Endothelial cell of umbilical vein (primary cell): ENCODE results near the gene DUSP18. TPM values are rescaled to one million over a fixed set of nuclear protein-coding genes. Genes with fewer than 3 reads are reported as not detected.

Source experiments
- BruUV-seq: library from RNA; stranded (reverse); fragments of 400-500 nt; replicated peaks from 2 replicates; lab custom pipeline; 2021; lab: Mats Ljungman, UMichigan
- CTCF ChIA-PET: fragments of 300-600, 350-600 bp; sonication (Branson Sonifier 250); formaldehyde crosslinking; loops from one replicate; lab custom pipeline; 2021; ENCODE audit warnings: antibody characterized with exemption, inconsistent platforms; lab: Charles Lee
- POLR2A ChIA-PET: fragments of 300-600, 350-600 bp; sonication (Branson Sonifier 250); formaldehyde crosslinking; loops from one replicate; lab custom pipeline; 2021; ENCODE audit warnings: antibody characterized with exemption, inconsistent platforms; lab: Charles Lee
- DNase-seq: peaks from one replicate; pipeline ENCODE4 v3.0.0-alpha.2; 2011; ENCODE audit warnings: low read depth, low spot score
- FAIRE-seq: peaks from 2 replicates; lab custom pipeline; 2011; peaks lifted over from hg19 to GRCh38; lab: Jason Lieb, UNC
- H2AFZ ChIP-seq: 2 replicates; pipeline ENCODE4 v1.6.0; 2012; ENCODE audit warnings: low read depth, low read length, control low read depth, inconsistent platforms
- H3K27ac ChIP-seq: 2 replicates; pipeline ENCODE4 v1.5.1; 2011; ENCODE audit warnings: low read depth, mild to moderate bottlenecking, control low read depth, low read length, moderate library complexity; ENCODE audit not compliant: insufficient read depth
- H3K27me3 ChIP-seq, 2 experiments: 2 replicates each; pipeline versions ENCODE4 v1.6.0 to v1.6.1; 2011; ENCODE audit warnings: low read length in 2 of 2, mixed read lengths in 1 of 2; ENCODE audit not compliant: control insufficient read depth in 2 of 2, insufficient read depth in 2 of 2
- H3K36me3 ChIP-seq, 2 experiments: 2 replicates in 1 of 2; 3 replicates in 1 of 2; pipeline ENCODE4 v1.5.1; 2011; ENCODE audit warnings: low read length in 2 of 2, mild to moderate bottlenecking in 1 of 2, moderate library complexity in 1 of 2; ENCODE audit not compliant: control insufficient read depth in 2 of 2, insufficient read depth in 2 of 2; ENCODE audit errors: extremely low read depth in 1 of 2
- H3K4me1 ChIP-seq: 3 replicates; pipeline ENCODE4 v1.5.1; 2011; ENCODE audit warnings: mild to moderate bottlenecking, low read length; ENCODE audit not compliant: control insufficient read depth, insufficient read depth; ENCODE audit errors: extremely low read depth
- H3K4me2 ChIP-seq: 2 replicates; pipeline ENCODE4 v1.6.1; 2011; ENCODE audit warnings: low read length, control low read depth, mixed read lengths; ENCODE audit not compliant: insufficient read depth
- H3K4me3 ChIP-seq, 3 experiments: fragments of 200-600 bp in 1 of 3; sonication (generic), shearing (Covaris generic) in 1 of 3; replicated peaks in 1 of 3; 2 replicates each; pipeline ENCODE4 v1.5.1; 2011 to 2016; ENCODE audit warnings: control low read depth in 3 of 3, low read length in 3 of 3, mild to moderate bottlenecking in 2 of 3, inconsistent platforms in 1 of 3, low read depth in 1 of 3, moderate library complexity in 1 of 3; ENCODE audit not compliant: insufficient read depth in 1 of 3
- H3K79me2 ChIP-seq: 2 replicates; pipeline ENCODE4 v1.6.0; 2012; ENCODE audit warnings: low read length, inconsistent platforms; ENCODE audit not compliant: control insufficient read depth, insufficient read depth
- H3K9ac ChIP-seq: replicated peaks from 2 replicates; pipeline ENCODE3; 2011; ENCODE audit warnings: low read length, control low read depth; ENCODE audit not compliant: insufficient read depth; ENCODE audit errors: extremely low read depth
- H3K9me1 ChIP-seq: replicated peaks from 3 replicates; pipeline ENCODE4 v1.6.0; 2011; ENCODE audit warnings: mild to moderate bottlenecking, low read length; ENCODE audit not compliant: control insufficient read depth, insufficient read depth; ENCODE audit errors: extremely low read depth
- H3K9me3 ChIP-seq: replicated peaks from 2 replicates; pipeline ENCODE4 v1.5.1; 2012; ENCODE audit warnings: low read length, inconsistent platforms; ENCODE audit not compliant: control insufficient read depth, insufficient read depth
- H4K20me1 ChIP-seq: replicated peaks from 2 replicates; pipeline ENCODE3; 2011; ENCODE audit warnings: mild to moderate bottlenecking, low read length; ENCODE audit not compliant: control insufficient read depth, insufficient read depth; ENCODE audit errors: extremely low read depth
- CTCF ChIP-seq, 2 donors: IDR thresholded peaks; 1 replicate in 1 of 2; 2 replicates in 1 of 2; pipeline ENCODE4 v1.5.1; 2011; ENCODE audit warnings: low read length in 2 of 2, mild to moderate bottlenecking in 2 of 2, moderate library complexity in 2 of 2, control low read depth in 1 of 2, inconsistent platforms in 1 of 2, low read depth in 1 of 2; ENCODE audit not compliant: insufficient read depth in 1 of 2; ENCODE audit errors: extremely low read depth in 1 of 2
- EZH2 ChIP-seq: IDR thresholded peaks from 2 replicates; pipeline ENCODE4 v1.6.1; 2012; ENCODE audit warnings: borderline replicate concordance, low read depth, mild to moderate bottlenecking, moderate library complexity, low read length, inconsistent platforms; ENCODE audit not compliant: severe bottlenecking
- FOS ChIP-seq: IDR thresholded peaks from 2 replicates; pipeline ENCODE4 v1.6.1; 2011; ENCODE audit warnings: mild to moderate bottlenecking, low read length, moderate library complexity, borderline replicate concordance; ENCODE audit not compliant: insufficient read depth
- GATA2 ChIP-seq: IDR thresholded peaks from 2 replicates; pipeline ENCODE4 v1.7.0; 2011; ENCODE audit warnings: low read depth, mild to moderate bottlenecking, moderate library complexity, mixed read lengths, low read length; ENCODE audit not compliant: insufficient read length, insufficient read depth
- JUN ChIP-seq: IDR thresholded peaks from 2 replicates; pipeline ENCODE4 v1.6.1; 2011; ENCODE audit warnings: borderline replicate concordance, low read depth; ENCODE audit not compliant: insufficient read length, insufficient read depth
- MAX ChIP-seq: IDR thresholded peaks from 2 replicates; pipeline ENCODE4 v1.6.1; 2011; ENCODE audit not compliant: insufficient read depth, insufficient read length
- MYC ChIP-seq: IDR thresholded peaks from one replicate; pipeline ENCODE4 v1.6.1; 2011; ENCODE audit warnings: mild to moderate bottlenecking, low read depth, low read length
- POLR2A ChIP-seq: IDR thresholded peaks from 2 replicates; pipeline ENCODE4 v1.6.1; 2012; ENCODE audit warnings: low read depth, mild to moderate bottlenecking, control low read depth, low read length
- POLR2AphosphoS5 ChIP-seq: IDR thresholded peaks from 2 replicates; pipeline ENCODE4 v1.6.1; 2012; ENCODE audit warnings: low read depth, mild to moderate bottlenecking, control low read depth, low read length, moderate library complexity; ENCODE audit not compliant: insufficient read depth
- dilution Hi-C: fragments of 300-500 bp; cut with MboI; formaldehyde crosslinking; loops from one replicate; pipeline ENCODE4 v1.15.0; 2019; ENCODE audit warnings: low sequenced_read_pairs; ENCODE audit not compliant: extremely low pct_ligation_motif_present
- intact Hi-C: fragments of 100-400 bp; cut with micrococcal nuclease; formaldehyde crosslinking; loops from one replicate; pipeline ENCODE4 v1.10.0; 2022
- polyA plus RNA-seq, 4 experiments: library from polyadenylated mRNA; depleted of rRNA in 3 of 4; stranded (reverse) in 3 of 4; unstranded in 1 of 4; fragments of >200 nt; gene quantifications; 2 replicates each; pipeline versions ENCODE4 v1.2.1 to v1.2.3, GENCODE V29; 2011 to 2012; ENCODE audit warnings: missing spikeins in 1 of 4
- total RNA-seq: library from RNA; stranded (reverse); gene quantifications from 2 replicates; pipeline ENCODE4 v1.2.3, GENCODE V29; 2021

Gene DUSP18
- total and polyA plus RNA-seq, 2 donors (not counting 3 experiments of a cell fraction or from before 2014, with no cell fraction given) = 18.3 to 30.1 TPM

GRCh38 chr22:30614268-30614667 lies 53.4 kb downstream of the DUSP18 start:
- H2AFZ ChIP-seq = no peak overlapping the region
- H3K9ac ChIP-seq = no peak overlapping the region
- dilution Hi-C loops = no loop called here

More at GRCh38 chr22:30614268-30614667, 53.4 kb downstream of the DUSP18 start:
- POLR2A ChIA-PET = no interaction called here
- Histone ChIP-seq H3K9me1 (no peaks in the 10 kb centered on the region), H3K27ac (no peak overlapping the region), H4K20me1 (no peaks in the 10 kb centered on the region), H3K79me2 (no peaks in the 10 kb centered on the region), H3K4me1 (peaks cover 10% of the 10 kb centered on the region), H3K36me3 (peaks cover 0 to 40% of the 10 kb centered on the region in 2 experiments), H3K9me3 (no peaks in the 10 kb centered on the region), H3K27me3 (no peaks in the 10 kb centered on the region), H3K4me2 (no peak overlapping the region), H3K4me3 (no peak overlapping the region)
- DNase-seq = no peak
- CTCF ChIA-PET = no interaction called here
- no peak for FAIRE-seq
- intact Hi-C loops = no loop called here
- BruUV-seq = no TSS peak
- no peak for TF ChIP-seq JUN
- TF ChIP-seq EZH2 = no peak
- TF ChIP-seq POLR2AphosphoS5 = no peak
- TF ChIP-seq GATA2 = no peak
- no peak for TF ChIP-seq MYC
- TF ChIP-seq POLR2A = no peak
- TF ChIP-seq MAX = no peak
- TF ChIP-seq FOS = no peak
- no peak for TF ChIP-seq CTCF (IDR thresholded peaks at IDR 0.05; ENCODE audit: extremely low read depth in 1 of 2, insufficient read depth in 1 of 2, low read depth in 1 of 2, low read length in 2 of 2)
